MCF 10A (cell line): ENCODE measurements around the gene PLXNB2. TPM values are rescaled to one million over a fixed set of nuclear protein-coding genes. Genes with fewer than 3 reads are reported as not detected.
A peak's percentile ranks its signal among the peaks of the same experiment; 100 is the strongest.

Experiments used
- BruUV-seq: library from RNA; stranded (reverse); fragments of 400-500 nt; replicated peaks from 2 replicates; lab custom pipeline; 2021; lab: Mats Ljungman, UMichigan
- CTCF ChIA-PET: fragments of 300-600 bp; sonication (Branson Sonifier 250); formaldehyde crosslinking; extraction: SDS; loops from one replicate; lab custom pipeline; 2021; ENCODE audit warnings: antibody characterized with exemption, inconsistent platforms; lab: Yijun Ruan, JAX
- POLR2A ChIA-PET: fragments of 300-600, 350-650 bp; sonication (Branson Sonifier 250); formaldehyde crosslinking; extraction: SDS; loops from one replicate; lab custom pipeline; 2020; ENCODE audit warnings: antibody characterized with exemption, inconsistent platforms; lab: Yijun Ruan, JAX
- DNase-seq: peaks from one replicate; pipeline ENCODE4 v3.0.0-alpha.2; 2018; ENCODE audit not compliant: unreplicated experiment
- H3K27ac Mint-ChIP-seq: one replicate; pipeline ENCODE4 v1.8.0; 2022; ENCODE audit warnings: mild to moderate bottlenecking, low read depth, mixed read lengths; ENCODE audit not compliant: unreplicated experiment
- H3K27me3 Mint-ChIP-seq: one replicate; pipeline ENCODE4 v1.8.0; 2022; ENCODE audit warnings: mixed read lengths; ENCODE audit not compliant: insufficient read depth, unreplicated experiment
- H3K36me3 Mint-ChIP-seq: one replicate; pipeline ENCODE4 v1.8.0; 2022; ENCODE audit warnings: mild to moderate bottlenecking, moderate library complexity, mixed read lengths; ENCODE audit not compliant: insufficient read depth, unreplicated experiment
- H3K4me1 Mint-ChIP-seq: one replicate; pipeline ENCODE4 v1.8.0; 2022; ENCODE audit warnings: mixed read lengths; ENCODE audit not compliant: insufficient read depth, unreplicated experiment
- H3K4me3 Mint-ChIP-seq: one replicate; pipeline ENCODE4 v1.8.0; 2022; ENCODE audit warnings: mild to moderate bottlenecking, moderate library complexity, mixed read lengths; ENCODE audit not compliant: unreplicated experiment
- H3K9me3 Mint-ChIP-seq: one replicate; pipeline ENCODE4 v1.8.0; 2022; ENCODE audit warnings: mixed read lengths; ENCODE audit not compliant: unreplicated experiment
- intact Hi-C: fragments of 100-400 bp; cut with micrococcal nuclease; formaldehyde crosslinking; loops from 2 replicates; pipeline ENCODE4 v1.14.1; 2022
- total RNA-seq: library from RNA; stranded (reverse); gene quantifications from 2 replicates; pipeline ENCODE4 v1.2.3, GENCODE V29; 2022
- TF ChIP-seq, protein P1 (sequence below): fragments of 200-600 bp; IDR thresholded peaks from one replicate; pipeline ENCODE4 v1.8.0; 2022; ENCODE audit warnings: antibody characterized with exemption, mild to moderate bottlenecking; ENCODE audit not compliant: unreplicated experiment

Gene PLXNB2
- total RNA-seq, 1 experiment from 2014 or later: 199 TPM

- no peak overlapping the region for H3K27ac Mint-ChIP-seq
Measured at GRCh38 chr22:50251477-50252081, 55.9 kb downstream of the PLXNB2 start.

DNA sequence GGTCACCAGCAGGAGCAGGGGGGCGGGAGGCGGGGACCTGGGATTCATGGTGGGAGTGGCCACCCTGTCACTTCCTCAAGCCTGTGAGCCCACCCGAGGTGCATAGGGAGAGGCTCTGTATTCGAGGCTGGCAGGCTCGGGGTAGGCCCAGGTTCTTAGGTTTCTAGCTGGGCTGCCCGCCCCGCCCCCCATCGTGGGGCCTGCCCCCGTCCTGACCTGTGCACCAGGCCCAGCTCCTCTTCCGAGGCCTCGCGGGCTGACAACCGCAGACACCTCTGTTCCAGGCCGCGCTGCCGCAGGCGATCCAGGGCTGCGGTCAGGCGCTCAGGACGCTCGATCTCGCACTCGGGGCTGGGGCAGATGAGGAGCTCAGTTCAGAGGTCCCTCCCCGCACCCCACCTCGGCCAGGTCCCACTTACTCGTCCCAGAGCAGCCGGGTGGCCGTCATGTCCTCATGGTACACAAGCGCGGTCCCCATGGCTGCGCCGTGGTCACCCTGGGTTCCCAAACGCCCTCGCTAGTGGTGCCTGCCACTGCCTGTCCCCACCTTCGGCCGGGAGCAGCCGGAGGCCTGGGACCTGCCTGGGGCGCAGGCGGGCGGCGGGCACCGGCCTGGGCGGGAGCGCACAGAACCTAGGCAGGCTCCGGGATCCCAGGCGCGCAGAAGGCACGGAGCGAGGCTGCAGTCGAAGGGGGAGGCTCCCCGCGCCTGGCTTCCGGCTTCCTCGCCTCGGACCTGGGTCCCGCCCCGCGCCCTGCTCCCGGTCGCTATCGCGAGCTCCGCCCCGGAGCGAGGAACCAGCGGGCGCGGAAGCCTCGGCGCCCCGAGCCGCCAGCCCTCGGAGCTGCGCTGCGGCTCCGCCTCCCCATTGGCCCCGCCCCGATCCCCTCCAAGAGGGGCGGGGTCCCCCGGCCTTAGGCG is 56.6 kb downstream of the PLXNB2 start, which contains the start of gene HDAC10:
HDAC10 (minus strand) TSS at position 711 of the 922 bp plus-strand sequence; CDS start at position 478, 233 bp downstream.
- BruUV-seq: no TSS peak
- H3K4me1 Mint-ChIP-seq: no peaks in the 10 kb centered on the region

More at GRCh38 chr22:50251477-50252081, 55.9 kb downstream of the PLXNB2 start:
- Mint-ChIP-seq H3K27me3 (no peaks in the 10 kb centered on the region), H3K4me1 (no peaks in the 10 kb centered on the region), H3K4me3 (peak overlapping the region; percentile 72), H3K36me3 (peaks cover 21% of the 10 kb centered on the region), H3K9me3 (no peaks in the 10 kb centered on the region)
- ChIA-PET CTCF (interaction anchor here (0.5 to 3.9 kb wide), 24 partner anchors 9 to 294 kb away, joined by 3 to 34 read pairs (median 5); partner anchors contain the start of genes KLHDC7B and MAPK11), POLR2A (interaction anchor here (0.7 to 3.5 kb wide), 15 partner anchors 9 to 370 kb away, joined by 3 to 26 read pairs (median 5); partner anchors contain the start of genes DENND6B, MAPK11, MAPK12 and PLXNB2)
- intact Hi-C loops: loop anchor here (1.0 to 5.0 kb wide), 3 partner anchors 91 to 371 kb away; no protein-coding TSS in a partner anchor
- BruUV-seq: no TSS peak
- no peak for DNase-seq
- TF ChIP-seq, protein P1, sequence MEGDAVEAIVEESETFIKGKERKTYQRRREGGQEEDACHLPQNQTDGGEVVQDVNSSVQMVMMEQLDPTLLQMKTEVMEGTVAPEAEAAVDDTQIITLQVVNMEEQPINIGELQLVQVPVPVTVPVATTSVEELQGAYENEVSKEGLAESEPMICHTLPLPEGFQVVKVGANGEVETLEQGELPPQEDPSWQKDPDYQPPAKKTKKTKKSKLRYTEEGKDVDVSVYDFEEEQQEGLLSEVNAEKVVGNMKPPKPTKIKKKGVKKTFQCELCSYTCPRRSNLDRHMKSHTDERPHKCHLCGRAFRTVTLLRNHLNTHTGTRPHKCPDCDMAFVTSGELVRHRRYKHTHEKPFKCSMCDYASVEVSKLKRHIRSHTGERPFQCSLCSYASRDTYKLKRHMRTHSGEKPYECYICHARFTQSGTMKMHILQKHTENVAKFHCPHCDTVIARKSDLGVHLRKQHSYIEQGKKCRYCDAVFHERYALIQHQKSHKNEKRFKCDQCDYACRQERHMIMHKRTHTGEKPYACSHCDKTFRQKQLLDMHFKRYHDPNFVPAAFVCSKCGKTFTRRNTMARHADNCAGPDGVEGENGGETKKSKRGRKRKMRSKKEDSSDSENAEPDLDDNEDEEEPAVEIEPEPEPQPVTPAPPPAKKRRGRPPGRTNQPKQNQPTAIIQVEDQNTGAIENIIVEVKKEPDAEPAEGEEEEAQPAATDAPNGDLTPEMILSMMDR: no peak

DNA sequence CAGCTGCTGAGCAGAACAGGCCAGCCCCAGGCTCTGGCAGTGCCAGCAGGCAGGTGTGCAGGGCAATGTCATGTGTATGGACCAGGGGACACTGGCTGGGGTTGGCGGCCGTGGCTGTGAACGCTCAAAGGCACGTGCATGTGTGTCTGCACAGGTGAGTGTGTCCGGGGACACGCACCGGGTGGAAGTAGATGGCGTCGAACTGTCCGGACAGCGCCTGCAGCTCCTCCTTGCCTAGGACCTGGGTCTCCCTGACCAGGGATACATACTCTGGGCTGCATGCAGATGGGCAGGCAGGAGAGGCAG is 57.2 kb downstream of the PLXNB2 start:
- TF ChIP-seq, protein P1: no peak
- POLR2A ChIA-PET: interaction anchor here (0.9 to 3.5 kb wide), 6 partner anchors 8 to 371 kb away, joined by 3 to 26 read pairs (median 6); no protein-coding TSS in a partner anchor
- CTCF ChIA-PET: interaction anchor here (0.9 to 3.9 kb wide), 5 partner anchors 9 to 91 kb away, joined by 3 to 34 read pairs (median 4); no protein-coding TSS in a partner anchor
- Mint-ChIP-seq H3K4me3 (peak overlapping the region; percentile 72), H3K27ac (no peak overlapping the region), H3K27me3 (no peaks in the 10 kb centered on the region), H3K9me3 (no peaks in the 10 kb centered on the region), H3K36me3 (peaks cover 22% of the 10 kb centered on the region), H3K4me1 (peaks cover under 1% of the 10 kb centered on the region)
- no TSS peak for BruUV-seq
- DNase-seq: no peak
- intact Hi-C loops: loop anchor here (5.0 kb wide), 2 partner anchors 247 to 372 kb away; no protein-coding TSS in a partner anchor

More for the DNA sequence above, 56.6 kb downstream of the PLXNB2 start, which contains the start of gene HDAC10:
- Mint-ChIP-seq H3K4me3 (peak within 1 kb of the TSS; percentile 72), H3K9me3 (no peaks in the 10 kb centered on the region), H3K27me3 (no peaks in the 10 kb centered on the region), H3K27ac (no peak within 1 kb of the TSS), H3K36me3 (peaks cover 21% of the 10 kb centered on the region)
- intact Hi-C loops: loop anchor here (5.0 kb wide), 2 partner anchors 246 to 371 kb away; no protein-coding TSS in a partner anchor
- TF ChIP-seq, protein P1: no peak
- POLR2A ChIA-PET: interaction anchor here (0.7 to 3.5 kb wide), 16 partner anchors 8 to 371 kb away, joined by 3 to 26 read pairs (median 5); partner anchors contain the start of genes DENND6B, MAPK11, MAPK12 and PLXNB2
- DNase-seq: peak; percentile 68
- CTCF ChIA-PET: interaction anchor here (0.6 to 3.9 kb wide), 19 partner anchors 9 to 247 kb away, joined by 3 to 34 read pairs (median 6); partner anchors contain the start of gene MAPK11
